Endothelial cell of umbilical vein (primary cell): Measurements from ENCODE around the gene SLCO3A1. TPM values are rescaled to one million over a fixed set of nuclear protein-coding genes. Genes with fewer than 3 reads are reported as not detected.

ENCODE experiments used
- BruUV-seq: library from RNA; stranded (reverse); fragments of 400-500 nt; replicated peaks from 2 replicates; lab custom pipeline; 2021; lab: Mats Ljungman, UMichigan
- CTCF ChIA-PET: fragments of 300-600, 350-600 bp; sonication (Branson Sonifier 250); formaldehyde crosslinking; loops from one replicate; lab custom pipeline; 2021; ENCODE audit warnings: antibody characterized with exemption, inconsistent platforms; lab: Charles Lee
- POLR2A ChIA-PET: fragments of 300-600, 350-600 bp; sonication (Branson Sonifier 250); formaldehyde crosslinking; loops from one replicate; lab custom pipeline; 2021; ENCODE audit warnings: antibody characterized with exemption, inconsistent platforms; lab: Charles Lee
- DNase-seq: peaks from one replicate; pipeline ENCODE4 v3.0.0-alpha.2; 2011; ENCODE audit warnings: low read depth, low spot score
- FAIRE-seq: peaks from 2 replicates; lab custom pipeline; 2011; peaks lifted over from hg19 to GRCh38; lab: Jason Lieb, UNC
- H2AFZ ChIP-seq: 2 replicates; pipeline ENCODE4 v1.6.0; 2012; ENCODE audit warnings: low read depth, low read length, control low read depth, inconsistent platforms
- H3K27ac ChIP-seq: 2 replicates; pipeline ENCODE4 v1.5.1; 2011; ENCODE audit warnings: low read depth, mild to moderate bottlenecking, control low read depth, low read length, moderate library complexity; ENCODE audit not compliant: insufficient read depth
- H3K27me3 ChIP-seq, 2 experiments: 2 replicates each; pipeline versions ENCODE4 v1.6.0 to v1.6.1; 2011; ENCODE audit warnings: low read length in 2 of 2, mixed read lengths in 1 of 2; ENCODE audit not compliant: control insufficient read depth in 2 of 2, insufficient read depth in 2 of 2
- H3K36me3 ChIP-seq, 2 experiments: 2 replicates in 1 of 2; 3 replicates in 1 of 2; pipeline ENCODE4 v1.5.1; 2011; ENCODE audit warnings: low read length in 2 of 2, mild to moderate bottlenecking in 1 of 2, moderate library complexity in 1 of 2; ENCODE audit not compliant: control insufficient read depth in 2 of 2, insufficient read depth in 2 of 2; ENCODE audit errors: extremely low read depth in 1 of 2
- H3K4me1 ChIP-seq: 3 replicates; pipeline ENCODE4 v1.5.1; 2011; ENCODE audit warnings: mild to moderate bottlenecking, low read length; ENCODE audit not compliant: control insufficient read depth, insufficient read depth; ENCODE audit errors: extremely low read depth
- H3K4me2 ChIP-seq: 2 replicates; pipeline ENCODE4 v1.6.1; 2011; ENCODE audit warnings: low read length, control low read depth, mixed read lengths; ENCODE audit not compliant: insufficient read depth
- H3K4me3 ChIP-seq, 3 experiments: fragments of 200-600 bp in 1 of 3; sonication (generic), shearing (Covaris generic) in 1 of 3; replicated peaks in 1 of 3; 2 replicates each; pipeline ENCODE4 v1.5.1; 2011 to 2016; ENCODE audit warnings: control low read depth in 3 of 3, low read length in 3 of 3, mild to moderate bottlenecking in 2 of 3, inconsistent platforms in 1 of 3, low read depth in 1 of 3, moderate library complexity in 1 of 3; ENCODE audit not compliant: insufficient read depth in 1 of 3
- H3K79me2 ChIP-seq: 2 replicates; pipeline ENCODE4 v1.6.0; 2012; ENCODE audit warnings: low read length, inconsistent platforms; ENCODE audit not compliant: control insufficient read depth, insufficient read depth
- H3K9ac ChIP-seq: replicated peaks from 2 replicates; pipeline ENCODE3; 2011; ENCODE audit warnings: low read length, control low read depth; ENCODE audit not compliant: insufficient read depth; ENCODE audit errors: extremely low read depth
- H3K9me1 ChIP-seq: replicated peaks from 3 replicates; pipeline ENCODE4 v1.6.0; 2011; ENCODE audit warnings: mild to moderate bottlenecking, low read length; ENCODE audit not compliant: control insufficient read depth, insufficient read depth; ENCODE audit errors: extremely low read depth
- H3K9me3 ChIP-seq: replicated peaks from 2 replicates; pipeline ENCODE4 v1.5.1; 2012; ENCODE audit warnings: low read length, inconsistent platforms; ENCODE audit not compliant: control insufficient read depth, insufficient read depth
- H4K20me1 ChIP-seq: replicated peaks from 2 replicates; pipeline ENCODE3; 2011; ENCODE audit warnings: mild to moderate bottlenecking, low read length; ENCODE audit not compliant: control insufficient read depth, insufficient read depth; ENCODE audit errors: extremely low read depth
- EZH2 ChIP-seq: IDR thresholded peaks from 2 replicates; pipeline ENCODE4 v1.6.1; 2012; ENCODE audit warnings: borderline replicate concordance, low read depth, mild to moderate bottlenecking, moderate library complexity, low read length, inconsistent platforms; ENCODE audit not compliant: severe bottlenecking
- FOS ChIP-seq: IDR thresholded peaks from 2 replicates; pipeline ENCODE4 v1.6.1; 2011; ENCODE audit warnings: mild to moderate bottlenecking, low read length, moderate library complexity, borderline replicate concordance; ENCODE audit not compliant: insufficient read depth
- GATA2 ChIP-seq: IDR thresholded peaks from 2 replicates; pipeline ENCODE4 v1.7.0; 2011; ENCODE audit warnings: low read depth, mild to moderate bottlenecking, moderate library complexity, mixed read lengths, low read length; ENCODE audit not compliant: insufficient read length, insufficient read depth
- JUN ChIP-seq: IDR thresholded peaks from 2 replicates; pipeline ENCODE4 v1.6.1; 2011; ENCODE audit warnings: borderline replicate concordance, low read depth; ENCODE audit not compliant: insufficient read length, insufficient read depth
- MAX ChIP-seq: IDR thresholded peaks from 2 replicates; pipeline ENCODE4 v1.6.1; 2011; ENCODE audit not compliant: insufficient read depth, insufficient read length
- MYC ChIP-seq: IDR thresholded peaks from one replicate; pipeline ENCODE4 v1.6.1; 2011; ENCODE audit warnings: mild to moderate bottlenecking, low read depth, low read length
- POLR2A ChIP-seq: IDR thresholded peaks from 2 replicates; pipeline ENCODE4 v1.6.1; 2012; ENCODE audit warnings: low read depth, mild to moderate bottlenecking, control low read depth, low read length
- POLR2AphosphoS5 ChIP-seq: IDR thresholded peaks from 2 replicates; pipeline ENCODE4 v1.6.1; 2012; ENCODE audit warnings: low read depth, mild to moderate bottlenecking, control low read depth, low read length, moderate library complexity; ENCODE audit not compliant: insufficient read depth
- dilution Hi-C: fragments of 300-500 bp; cut with MboI; formaldehyde crosslinking; loops from one replicate; pipeline ENCODE4 v1.15.0; 2019; ENCODE audit warnings: low sequenced_read_pairs; ENCODE audit not compliant: extremely low pct_ligation_motif_present
- intact Hi-C: fragments of 100-400 bp; cut with micrococcal nuclease; formaldehyde crosslinking; loops from one replicate; pipeline ENCODE4 v1.10.0; 2022
- polyA plus RNA-seq, 4 experiments: library from polyadenylated mRNA; depleted of rRNA in 3 of 4; stranded (reverse) in 3 of 4; unstranded in 1 of 4; fragments of >200 nt; gene quantifications; 2 replicates each; pipeline versions ENCODE4 v1.2.1 to v1.2.3, GENCODE V29; 2011 to 2012; ENCODE audit warnings: missing spikeins in 1 of 4
- total RNA-seq: library from RNA; stranded (reverse); gene quantifications from 2 replicates; pipeline ENCODE4 v1.2.3, GENCODE V29; 2021
- TF ChIP-seq, protein P1 (sequence below), 2 donors: IDR thresholded peaks; 1 replicate in 1 of 2; 2 replicates in 1 of 2; pipeline ENCODE4 v1.5.1; 2011; ENCODE audit warnings: low read length in 2 of 2, mild to moderate bottlenecking in 2 of 2, moderate library complexity in 2 of 2, control low read depth in 1 of 2, inconsistent platforms in 1 of 2, low read depth in 1 of 2; ENCODE audit not compliant: insufficient read depth in 1 of 2; ENCODE audit errors: extremely low read depth in 1 of 2

Gene SLCO3A1
- total and polyA plus RNA-seq, 2 donors (not counting 3 experiments of a cell fraction or from before 2014, with no cell fraction given), result 0.88 to 0.92 TPM

DNA sequence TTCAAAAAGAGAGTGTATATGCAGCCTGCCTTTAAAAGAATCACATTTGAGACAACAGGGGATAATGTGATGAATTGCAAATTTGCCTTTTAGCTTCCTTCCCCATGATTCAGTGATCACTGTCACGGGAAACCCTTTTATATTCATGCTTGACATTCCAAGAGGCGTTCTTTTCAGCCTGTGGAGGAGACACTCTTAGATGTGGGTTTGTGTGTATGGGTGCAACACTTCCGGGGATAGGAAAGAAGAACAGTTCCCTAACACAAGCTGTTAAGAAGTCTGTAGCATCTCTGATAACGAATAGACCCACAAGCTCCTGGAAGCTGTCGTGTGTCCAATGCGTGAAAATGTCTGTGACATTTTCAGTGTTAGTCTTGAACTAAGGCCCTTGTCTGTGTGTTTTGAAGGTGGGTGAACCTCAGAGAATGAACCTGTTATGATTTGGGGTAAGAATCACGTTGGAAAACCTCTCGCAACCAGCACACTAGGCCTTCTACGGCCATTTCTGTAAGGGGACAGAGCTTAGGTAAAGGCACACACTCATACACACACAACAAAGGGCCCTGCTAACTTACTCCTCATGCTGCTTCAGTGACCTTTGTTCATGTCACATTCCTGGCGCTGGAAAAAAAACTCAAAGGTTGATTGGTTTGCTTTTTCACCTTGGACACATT, 311.0 kb downstream of the SLCO3A1 start:
- H3K9me1 ChIP-seq, result no peaks in the 10 kb centered on the region

More for the DNA sequence above, 311.0 kb downstream of the SLCO3A1 start:
- Histone ChIP-seq H3K4me1 (no peaks in the 10 kb centered on the region), H3K4me3 (no peak overlapping the region), H3K27me3 (no peaks in the 10 kb centered on the region), H3K79me2 (no peaks in the 10 kb centered on the region), H3K4me2 (no peak overlapping the region), H3K9ac (no peak overlapping the region), H4K20me1 (no peaks in the 10 kb centered on the region), H3K36me3 (no peaks in the 10 kb centered on the region), H3K27ac (no peak overlapping the region), H3K9me3 (no peaks in the 10 kb centered on the region), H2AFZ (no peak overlapping the region)
- TF ChIP-seq FOS, result no peak
- TF ChIP-seq MYC, result no peak
- TF ChIP-seq POLR2A, result no peak
- no peak for TF ChIP-seq GATA2
- TF ChIP-seq POLR2AphosphoS5, result no peak
- TF ChIP-seq JUN, result no peak
- TF ChIP-seq EZH2, result no peak
- TF ChIP-seq, protein P1, sequence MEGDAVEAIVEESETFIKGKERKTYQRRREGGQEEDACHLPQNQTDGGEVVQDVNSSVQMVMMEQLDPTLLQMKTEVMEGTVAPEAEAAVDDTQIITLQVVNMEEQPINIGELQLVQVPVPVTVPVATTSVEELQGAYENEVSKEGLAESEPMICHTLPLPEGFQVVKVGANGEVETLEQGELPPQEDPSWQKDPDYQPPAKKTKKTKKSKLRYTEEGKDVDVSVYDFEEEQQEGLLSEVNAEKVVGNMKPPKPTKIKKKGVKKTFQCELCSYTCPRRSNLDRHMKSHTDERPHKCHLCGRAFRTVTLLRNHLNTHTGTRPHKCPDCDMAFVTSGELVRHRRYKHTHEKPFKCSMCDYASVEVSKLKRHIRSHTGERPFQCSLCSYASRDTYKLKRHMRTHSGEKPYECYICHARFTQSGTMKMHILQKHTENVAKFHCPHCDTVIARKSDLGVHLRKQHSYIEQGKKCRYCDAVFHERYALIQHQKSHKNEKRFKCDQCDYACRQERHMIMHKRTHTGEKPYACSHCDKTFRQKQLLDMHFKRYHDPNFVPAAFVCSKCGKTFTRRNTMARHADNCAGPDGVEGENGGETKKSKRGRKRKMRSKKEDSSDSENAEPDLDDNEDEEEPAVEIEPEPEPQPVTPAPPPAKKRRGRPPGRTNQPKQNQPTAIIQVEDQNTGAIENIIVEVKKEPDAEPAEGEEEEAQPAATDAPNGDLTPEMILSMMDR (IDR thresholded peaks at IDR 0.05; ENCODE audit: extremely low read depth in 1 of 2, insufficient read depth in 1 of 2, low read depth in 1 of 2, low read length in 2 of 2), result no peak
- no peak for TF ChIP-seq MAX
- intact Hi-C loops (no loop called here), dilution Hi-C loops (no loop called here)
- ChIA-PET CTCF (no interaction called here), POLR2A (no interaction called here)
- FAIRE-seq (no peak), DNase-seq (no peak)
- no TSS peak for BruUV-seq
